OCI-LY7 (cell line): Measurements from ENCODE around the gene ASXL3. TPM values are rescaled to one million over a fixed set of nuclear protein-coding genes. Genes with fewer than 3 reads are reported as not detected.

Experiments
- BruUV-seq: library from RNA; stranded (reverse); fragments of 400-500 nt; replicated peaks from 2 replicates; lab custom pipeline; 2021; lab: Mats Ljungman, UMichigan
- CTCF ChIA-PET: fragments of 300-600 bp; sonication (Branson Sonifier 250); formaldehyde crosslinking; loops from one replicate; lab custom pipeline; 2022; ENCODE audit warnings: antibody characterized with exemption; ENCODE audit not compliant: unreplicated experiment; lab: Charles Lee
- POLR2A ChIA-PET: fragments of 300-600 bp; sonication (Branson Sonifier 250); formaldehyde crosslinking; loops from one replicate; lab custom pipeline; 2022; ENCODE audit warnings: antibody characterized with exemption; lab: Charles Lee
- DNase-seq: peaks from one replicate; pipeline ENCODE4 v3.0.0-alpha.2; 2015; ENCODE audit warnings: low spot score
- H2AFZ ChIP-seq: fragments of 200-600 bp; sonication (generic), shearing (Covaris generic); 2 replicates; pipeline ENCODE4 v1.6.1; 2014; ENCODE audit warnings: mild to moderate bottlenecking, antibody characterized with exemption, low read length, moderate library complexity
- H3K27ac ChIP-seq: fragments of 200-600 bp; sonication (generic); 2 replicates; pipeline ENCODE4 v1.5.1; 2014; ENCODE audit warnings: mixed run types, low read depth, mild to moderate bottlenecking, moderate library complexity, low read length, inconsistent platforms; ENCODE audit not compliant: poor library complexity, severe bottlenecking
- H3K36me3 ChIP-seq: fragments of 200-600 bp; sonication (generic); 2 replicates; pipeline ENCODE4 v1.6.1; 2014; ENCODE audit warnings: mild to moderate bottlenecking, antibody characterized with exemption, low read length, moderate library complexity, mixed read lengths; ENCODE audit not compliant: insufficient read depth
- H3K4me1 ChIP-seq: fragments of 200-600 bp; sonication (generic); 2 replicates; pipeline ENCODE4 v1.5.1; 2014; ENCODE audit warnings: mild to moderate bottlenecking, low read length; ENCODE audit not compliant: insufficient read depth, poor library complexity, severe bottlenecking
- H3K4me2 ChIP-seq: fragments of 200-600 bp; sonication (generic); 2 replicates; pipeline ENCODE4 v1.6.1; 2014; ENCODE audit warnings: mild to moderate bottlenecking, low read length
- H3K4me3 ChIP-seq: fragments of 200-600 bp; sonication (generic); 2 replicates; pipeline ENCODE4 v1.5.1; 2014; ENCODE audit warnings: mild to moderate bottlenecking, low read depth, low read length; ENCODE audit not compliant: poor library complexity, severe bottlenecking
- H3K79me2 ChIP-seq: fragments of 200-600 bp; sonication (generic); 2 replicates; pipeline ENCODE4 v1.6.1; 2016; ENCODE audit warnings: low read depth, mild to moderate bottlenecking, low read length, moderate library complexity, mixed read lengths; ENCODE audit not compliant: insufficient read depth
- H3K9me2 ChIP-seq: fragments of 200-600 bp; sonication (generic); 2 replicates; pipeline ENCODE4 v1.6.1; 2016; ENCODE audit warnings: mild to moderate bottlenecking, low read length, mixed read lengths; ENCODE audit not compliant: insufficient read depth
- H3K9me3 ChIP-seq: fragments of 200-600 bp; sonication (generic); 2 replicates; pipeline ENCODE4 v1.6.1; 2014; ENCODE audit warnings: mild to moderate bottlenecking, mixed run types, low read length, mixed read lengths
- H4K20me1 ChIP-seq: fragments of 200-600 bp; sonication (generic); 2 replicates; pipeline ENCODE4 v1.6.1; 2014; ENCODE audit warnings: mild to moderate bottlenecking, antibody characterized with exemption, low read length, moderate library complexity, mixed read lengths; ENCODE audit not compliant: insufficient read depth
- EZH2phosphoT487 ChIP-seq: fragments of 200-600 bp; sonication (generic); IDR thresholded peaks from 2 replicates; pipeline ENCODE4 v1.6.1; 2018; ENCODE audit warnings: low read depth, borderline replicate concordance, mild to moderate bottlenecking, mixed run types, antibody characterized with exemption, low read length, moderate library complexity, mixed read lengths
- intact Hi-C: fragments of 100-400 bp; cut with micrococcal nuclease; formaldehyde crosslinking; loops from one replicate; pipeline ENCODE4 v1.10.0; 2022; ENCODE audit not compliant: unreplicated experiment
- total RNA-seq, 2 experiments: library from RNA; depleted of rRNA in 1 of 2; stranded (reverse); fragments of >200 nt in 1 of 2; shearing (Covaris generic) in 1 of 2; gene quantifications; 2 replicates each; pipeline ENCODE4 v1.2.3, GENCODE V29; 2014 to 2022
- TF ChIP-seq, protein P1 (sequence below): fragments of 200-600 bp; sonication (generic); conservative IDR thresholded peaks from 2 replicates; pipeline ENCODE4 v1.5.1; 2014; ENCODE audit warnings: mild to moderate bottlenecking, antibody characterized with exemption, low read length, moderate library complexity, mixed read lengths

The ASXL3 gene
- total RNA-seq, 2 experiments from 2014 or later = 2.6 TPM

DNA sequence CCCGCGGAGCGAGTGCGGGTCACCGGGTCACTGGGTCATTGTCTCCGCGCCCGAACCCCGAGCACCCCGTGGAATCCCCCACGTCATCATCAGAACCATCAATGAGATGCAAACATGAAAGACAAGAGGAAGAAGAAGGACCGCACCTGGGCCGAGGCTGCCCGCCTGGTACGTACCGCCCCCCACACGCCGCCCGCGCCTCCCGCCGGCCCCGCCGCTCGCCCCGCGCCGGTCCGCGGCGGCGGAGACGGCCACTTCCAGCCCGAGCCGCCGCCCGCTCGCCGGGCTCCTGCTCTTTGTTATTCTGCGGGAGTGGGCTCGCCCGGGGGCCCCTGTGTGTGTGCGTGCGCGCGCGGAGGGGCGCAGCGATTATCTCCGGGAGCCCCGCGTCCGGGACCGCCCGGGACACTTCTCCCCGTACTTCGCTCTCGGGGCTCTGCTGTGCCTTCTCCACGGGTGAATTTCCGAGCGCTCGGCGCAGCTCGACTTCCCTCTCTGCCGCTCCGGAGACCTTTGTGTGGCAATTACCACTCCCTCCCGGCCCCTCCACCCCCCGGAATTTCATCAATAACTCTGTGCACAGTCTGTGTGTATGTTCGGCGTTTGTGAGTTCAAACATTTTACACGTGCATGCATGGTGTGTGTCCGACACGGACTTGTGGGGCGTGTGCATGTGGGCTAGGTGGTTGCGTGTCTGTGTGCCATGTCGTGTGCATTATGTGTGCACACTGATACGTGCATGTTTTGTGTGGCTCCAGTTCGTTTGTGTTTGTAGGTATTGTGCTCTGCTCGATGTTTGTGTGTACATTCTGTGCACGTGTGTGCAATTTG, 714 bp downstream of the ASXL3 start:
- Histone ChIP-seq H3K4me1 (peaks cover 49% of the 10 kb centered on the region), H3K4me2 (peak overlapping the region; percentile 76), H3K4me3 (peak overlapping the region; percentile 81), H3K9me2 (no peaks in the 10 kb centered on the region), H4K20me1 (no peaks in the 10 kb centered on the region), H3K79me2 (no peaks in the 10 kb centered on the region; the same call in 1 of the 2 replicates), H2AFZ (peak overlapping the region; percentile 93), H3K27ac (no peak overlapping the region), H3K9me3 (no peaks in the 10 kb centered on the region), H3K36me3 (no peaks in the 10 kb centered on the region)
- ChIA-PET POLR2A (no interaction called here), CTCF (no interaction called here)
- BruUV-seq = no TSS peak
- TF ChIP-seq, protein P1, sequence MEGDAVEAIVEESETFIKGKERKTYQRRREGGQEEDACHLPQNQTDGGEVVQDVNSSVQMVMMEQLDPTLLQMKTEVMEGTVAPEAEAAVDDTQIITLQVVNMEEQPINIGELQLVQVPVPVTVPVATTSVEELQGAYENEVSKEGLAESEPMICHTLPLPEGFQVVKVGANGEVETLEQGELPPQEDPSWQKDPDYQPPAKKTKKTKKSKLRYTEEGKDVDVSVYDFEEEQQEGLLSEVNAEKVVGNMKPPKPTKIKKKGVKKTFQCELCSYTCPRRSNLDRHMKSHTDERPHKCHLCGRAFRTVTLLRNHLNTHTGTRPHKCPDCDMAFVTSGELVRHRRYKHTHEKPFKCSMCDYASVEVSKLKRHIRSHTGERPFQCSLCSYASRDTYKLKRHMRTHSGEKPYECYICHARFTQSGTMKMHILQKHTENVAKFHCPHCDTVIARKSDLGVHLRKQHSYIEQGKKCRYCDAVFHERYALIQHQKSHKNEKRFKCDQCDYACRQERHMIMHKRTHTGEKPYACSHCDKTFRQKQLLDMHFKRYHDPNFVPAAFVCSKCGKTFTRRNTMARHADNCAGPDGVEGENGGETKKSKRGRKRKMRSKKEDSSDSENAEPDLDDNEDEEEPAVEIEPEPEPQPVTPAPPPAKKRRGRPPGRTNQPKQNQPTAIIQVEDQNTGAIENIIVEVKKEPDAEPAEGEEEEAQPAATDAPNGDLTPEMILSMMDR = no peak
- TF ChIP-seq EZH2phosphoT487 = no peak
- intact Hi-C loops = loop anchor here (5.0 kb wide), 1 partner anchor 94 kb away; no protein-coding TSS in a partner anchor
- DNase-seq = peak; percentile 20

DNA sequence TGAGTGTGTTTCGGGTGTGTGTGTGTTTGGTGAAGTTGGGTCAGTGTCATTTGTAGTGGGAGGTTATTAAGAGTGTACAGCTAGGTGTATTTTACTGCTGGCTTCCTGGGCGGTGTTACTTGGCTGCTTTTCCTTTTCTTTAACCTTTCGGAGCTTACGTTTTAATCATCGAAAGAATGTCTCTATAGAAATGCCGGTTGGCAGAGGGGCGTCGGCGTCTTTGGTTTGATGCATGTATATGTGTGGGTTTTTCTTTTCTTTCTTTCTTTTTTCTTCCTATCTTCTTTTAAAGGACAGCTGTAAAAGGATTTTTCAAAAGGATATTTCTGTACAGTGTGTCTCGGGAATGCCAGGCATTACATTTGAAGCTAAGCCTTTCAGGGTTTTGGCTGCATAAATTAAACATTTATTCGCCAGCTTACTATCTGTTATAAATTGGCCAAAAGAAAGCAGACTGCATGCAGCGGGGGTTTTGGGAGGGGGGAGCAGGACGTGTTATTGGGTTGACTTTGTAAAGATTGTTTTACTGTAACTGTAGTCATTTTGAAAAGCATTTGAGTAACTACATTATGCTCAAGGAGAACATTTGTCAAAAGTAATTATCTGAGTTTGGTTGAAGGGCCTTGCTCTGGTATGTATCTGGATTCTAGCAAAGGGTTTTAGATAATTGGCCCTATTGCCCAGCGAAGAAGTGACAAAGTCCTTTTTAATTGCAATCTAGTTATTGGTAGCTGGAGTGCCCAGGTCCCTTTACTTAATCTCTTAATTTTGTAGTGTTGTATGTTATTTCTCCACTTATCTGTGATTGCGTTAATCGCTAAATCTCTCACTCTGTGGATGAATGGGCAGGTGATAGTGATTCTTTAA, 1.6 kb downstream of the ASXL3 start:
- no peaks in the 10 kb centered on the region for H3K9me2 ChIP-seq
- no peak for TF ChIP-seq EZH2phosphoT487
- TF ChIP-seq, protein P1 = no peak
- no peaks in the 10 kb centered on the region for H3K36me3 ChIP-seq
- ChIA-PET CTCF (no interaction called here), POLR2A (no interaction called here)
- H3K4me3 ChIP-seq = peak overlapping the region; percentile 81
- no TSS peak for BruUV-seq
- H4K20me1 ChIP-seq = no peaks in the 10 kb centered on the region
- no peaks in the 10 kb centered on the region for H3K9me3 ChIP-seq
- H2AFZ ChIP-seq = peak overlapping the region; percentile 93
- no peak for DNase-seq
- H3K79me2 ChIP-seq = no peaks in the 10 kb centered on the region; the same call in 1 of the 2 replicates
- intact Hi-C loops = loop anchor here (5.0 kb wide), 1 partner anchor 93 kb away; no protein-coding TSS in a partner anchor
- peak overlapping the region; percentile 76 for H3K4me2 ChIP-seq
- H3K27ac ChIP-seq = no peak overlapping the region
- peaks cover 58% of the 10 kb centered on the region for H3K4me1 ChIP-seq
